ENCODE measurements around the gene FBL. TPM values are rescaled to one million over a fixed set of nuclear protein-coding genes. Genes with fewer than 3 reads are reported as not detected.

FBL gene
- total and polyA plus RNA-seq, 2 of the 8 experiments (the other 6 are each of a cell fraction or from before 2014, with no cell fraction given) = 790 to 1,361 TPM

DNA sequence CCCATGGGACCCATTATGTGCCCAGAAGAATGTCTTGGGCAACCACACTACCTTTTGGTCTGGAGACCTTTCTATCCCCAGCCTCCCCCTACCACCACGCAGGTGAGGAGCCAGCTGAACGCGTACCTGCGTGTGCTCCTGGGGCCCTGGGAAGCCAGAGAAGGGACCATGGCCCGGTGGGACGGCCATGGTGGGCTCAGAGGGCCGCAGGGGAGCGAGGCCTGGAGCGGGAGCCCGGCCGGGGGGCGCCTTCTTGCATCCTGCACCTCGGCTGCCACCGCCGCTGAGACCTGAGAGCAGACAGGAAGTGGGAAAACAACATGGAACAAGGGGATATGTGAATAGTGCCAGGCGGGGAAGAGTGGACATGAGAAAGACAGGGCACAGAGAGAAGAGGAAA is 14.5 kb downstream of the FBL start:
- DNase-seq (ENCODE audit: low read depth in 1 of 2, low spot score in 2 of 2) = no peak
- no peaks in the 10 kb centered on the region for H3K27me3 ChIP-seq (replicated peaks in 1 of 4; ENCODE audit: control insufficient read depth in 3 of 4, extremely low read depth in 1 of 4, insufficient read depth in 3 of 4, low read length in 3 of 4)
- H3K9ac ChIP-seq (replicated peaks in 1 of 4; ENCODE audit: extremely low read depth in 1 of 4, low read depth in 3 of 4, low read length in 3 of 4) = no peak overlapping the region
- no peak overlapping the region for H2BK20ac ChIP-seq (ENCODE audit: low read length)
- peaks cover 4% of the 10 kb centered on the region; the same call in 1 of the 2 replicates for H3K79me1 ChIP-seq (ENCODE audit: low read depth, low read length)
- H2AFZ ChIP-seq (ENCODE audit: low read length) = no peak overlapping the region
- no peak overlapping the region for H4K5ac ChIP-seq (ENCODE audit: insufficient read length, low read depth, low read length)
- H2BK15ac ChIP-seq (ENCODE audit: low read length) = no peak overlapping the region
- H3K56ac ChIP-seq (replicated peaks; ENCODE audit: insufficient read length, low read depth, low read length) = no peak overlapping the region
- no peak overlapping the region for H3K14ac ChIP-seq (ENCODE audit: insufficient read length)
- no peak for FAIRE-seq
- H2BK12ac ChIP-seq (ENCODE audit: low read depth, low read length) = no peak overlapping the region
- H4K8ac ChIP-seq (ENCODE audit: extremely low read depth, insufficient read depth, low read length) = no peak overlapping the region
- no peaks in the 10 kb centered on the region for H3K9me3 ChIP-seq (ENCODE audit: insufficient read depth in 2 of 2, low read depth in 1 of 2, low read length in 1 of 2)
- H3K4ac ChIP-seq (replicated peaks; ENCODE audit: insufficient read length, low read depth, low read length) = no peak overlapping the region
- peaks cover 0 to 10% (median 4%) of the 10 kb centered on the region in 4 experiments; a peak in 5 of 7 replicates for H3K4me1 ChIP-seq (replicated peaks in 1 of 4; ENCODE audit: control insufficient read depth in 3 of 4, insufficient read depth in 4 of 4, low read length in 3 of 4)
- ChIA-PET POLR2A (ENCODE audit: partially characterized antibody) (no interaction called here), CTCF (ENCODE audit: partially characterized antibody) (no interaction called here)
- no peak overlapping the region for H3K4me2 ChIP-seq (ENCODE audit: insufficient read depth in 1 of 2, low read depth in 2 of 2, low read length in 2 of 2)
- H3K4me3 ChIP-seq (ENCODE audit: extremely low read depth in 1 of 4, insufficient read depth in 2 of 4, low read depth in 3 of 4, low read length in 4 of 4) = no peak overlapping the region
- H3K79me2 ChIP-seq (ENCODE audit: control insufficient read depth in 1 of 2, insufficient read depth in 2 of 2, low read length in 2 of 2) = peaks cover 0 to 16% of the 10 kb centered on the region in 2 experiments; a peak in 2 of 4 replicates
- H3K18ac ChIP-seq (ENCODE audit: extremely low read depth, low read length) = no peak overlapping the region
- no peak overlapping the region for H2BK5ac ChIP-seq (ENCODE audit: low read depth, low read length)
- H2BK120ac ChIP-seq (replicated peaks; ENCODE audit: low read depth, low read length) = no peak overlapping the region
- H4K20me1 ChIP-seq (replicated peaks in 1 of 2; ENCODE audit: control insufficient read depth in 1 of 2, insufficient read depth in 2 of 2, low read length in 2 of 2) = peaks cover 3 to 5% of the 10 kb centered on the region in 2 experiments
- H4K91ac ChIP-seq (replicated peaks; ENCODE audit: insufficient read length, low read length) = no peak overlapping the region
- H3K23ac ChIP-seq (ENCODE audit: insufficient read length) = no peak overlapping the region
- H3K27ac ChIP-seq (ENCODE audit: low read depth, low read length) = no peak overlapping the region
- no peak for TF ChIP-seq POU5F1 (IDR thresholded peaks at IDR 0.05; ENCODE audit: low read depth, low read length)
- TF ChIP-seq ASH2L (IDR thresholded peaks at IDR 0.05; ENCODE audit: low read length) = no peak
- TF ChIP-seq, protein P1, sequence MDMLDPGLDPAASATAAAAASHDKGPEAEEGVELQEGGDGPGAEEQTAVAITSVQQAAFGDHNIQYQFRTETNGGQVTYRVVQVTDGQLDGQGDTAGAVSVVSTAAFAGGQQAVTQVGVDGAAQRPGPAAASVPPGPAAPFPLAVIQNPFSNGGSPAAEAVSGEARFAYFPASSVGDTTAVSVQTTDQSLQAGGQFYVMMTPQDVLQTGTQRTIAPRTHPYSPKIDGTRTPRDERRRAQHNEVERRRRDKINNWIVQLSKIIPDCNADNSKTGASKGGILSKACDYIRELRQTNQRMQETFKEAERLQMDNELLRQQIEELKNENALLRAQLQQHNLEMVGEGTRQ (IDR thresholded peaks at IDR 0.05; ENCODE audit: low read length) = no peak
- TF ChIP-seq KDM1A (IDR thresholded peaks at IDR 0.05; ENCODE audit: borderline replicate concordance, low read length) = no peak
- TF ChIP-seq, protein P2, sequence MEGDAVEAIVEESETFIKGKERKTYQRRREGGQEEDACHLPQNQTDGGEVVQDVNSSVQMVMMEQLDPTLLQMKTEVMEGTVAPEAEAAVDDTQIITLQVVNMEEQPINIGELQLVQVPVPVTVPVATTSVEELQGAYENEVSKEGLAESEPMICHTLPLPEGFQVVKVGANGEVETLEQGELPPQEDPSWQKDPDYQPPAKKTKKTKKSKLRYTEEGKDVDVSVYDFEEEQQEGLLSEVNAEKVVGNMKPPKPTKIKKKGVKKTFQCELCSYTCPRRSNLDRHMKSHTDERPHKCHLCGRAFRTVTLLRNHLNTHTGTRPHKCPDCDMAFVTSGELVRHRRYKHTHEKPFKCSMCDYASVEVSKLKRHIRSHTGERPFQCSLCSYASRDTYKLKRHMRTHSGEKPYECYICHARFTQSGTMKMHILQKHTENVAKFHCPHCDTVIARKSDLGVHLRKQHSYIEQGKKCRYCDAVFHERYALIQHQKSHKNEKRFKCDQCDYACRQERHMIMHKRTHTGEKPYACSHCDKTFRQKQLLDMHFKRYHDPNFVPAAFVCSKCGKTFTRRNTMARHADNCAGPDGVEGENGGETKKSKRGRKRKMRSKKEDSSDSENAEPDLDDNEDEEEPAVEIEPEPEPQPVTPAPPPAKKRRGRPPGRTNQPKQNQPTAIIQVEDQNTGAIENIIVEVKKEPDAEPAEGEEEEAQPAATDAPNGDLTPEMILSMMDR (IDR thresholded peaks at IDR 0.05; ENCODE audit: control extremely low read depth in 1 of 3, insufficient read depth in 1 of 3, low read depth in 1 of 3, low read length in 3 of 3) = no peak
- no peak for TF ChIP-seq EGR1 (IDR thresholded peaks at IDR 0.05; ENCODE audit: borderline replicate concordance, low read depth, low read length)
- H3K23me2 ChIP-seq (ENCODE audit: low read depth, low read length) = peaks cover 3% of the 10 kb centered on the region; the same call in 1 of the 2 replicates
- peaks cover 26 to 49% (median 45%) of the 10 kb centered on the region in 4 experiments for H3K36me3 ChIP-seq (ENCODE audit: control insufficient read depth in 2 of 4, insufficient read depth in 4 of 4, low read length in 3 of 4)
- WGBS, 2 experiments (ENCODE audit: extremely low coverage in 1 of 2, insufficient coverage in 1 of 2, insufficient read length in 1 of 2, insufficient replicate concordance in 2 of 2, low coverage in 1 of 2, low lambda C conversion rate in 2 of 2, missing lambda C conversion rate in 1 of 2) = 94% methylated on average over 13 of the region's 16 CpGs; no CpG with 5 or more reads in 1 of the 2 experiments
- H2AK5ac ChIP-seq (ENCODE audit: low read depth, low read length) = no peak overlapping the region
